HepG2 (cell line): ENCODE measurements around the gene GOSR1. TPM values are rescaled to one million over a fixed set of nuclear protein-coding genes. Genes with fewer than 3 reads are reported as not detected.

Experiments used
- CBX5 ChIP-seq: sonication (generic); formaldehyde crosslinking; IDR thresholded peaks from 2 replicates; pipeline ENCODE4 v1.4.0; 2020; ENCODE audit warnings: missing genetic modification reagents, borderline replicate concordance
- GATAD2A ChIP-seq: IDR thresholded peaks from 2 replicates; pipeline ENCODE4 v1.6.1; 2016
- JARID2 ChIP-seq: sonication (generic); formaldehyde crosslinking; IDR thresholded peaks from 2 replicates; pipeline ENCODE4 v1.8.1; 2023; ENCODE audit warnings: missing genetic modification reagents, inconsistent platforms; ENCODE audit not compliant: insufficient replicate concordance
- JUN ChIP-seq: sonication (generic); formaldehyde crosslinking; IDR thresholded peaks from 2 replicates; pipeline ENCODE4 v1.4.0; 2020; ENCODE audit warnings: mild to moderate bottlenecking, missing genetic modification reagents
- MED8 ChIP-seq: sonication (generic); formaldehyde crosslinking; IDR thresholded peaks from 2 replicates; pipeline ENCODE4 v1.8.1; 2023; ENCODE audit warnings: mild to moderate bottlenecking, missing genetic modification reagents; ENCODE audit not compliant: insufficient replicate concordance
- NFYC ChIP-seq: IDR thresholded peaks from 2 replicates; pipeline ENCODE4 v1.6.1; 2016; ENCODE audit warnings: missing genetic modification reagents, missing compliant biosample characterization
- PAX8 ChIP-seq: sonication (generic); formaldehyde crosslinking; IDR thresholded peaks from 2 replicates; pipeline ENCODE4 v1.8.0; 2022; ENCODE audit warnings: mild to moderate bottlenecking, missing genetic modification reagents, borderline replicate concordance
- RBM39 ChIP-seq: fragments of 200-400 bp; formaldehyde crosslinking; IDR thresholded peaks from one replicate; pipeline ENCODE4 v1.6.1; 2018; ENCODE audit warnings: antibody characterized with exemption, mild to moderate bottlenecking, low read depth, low read length; ENCODE audit not compliant: poor library complexity, severe bottlenecking
- ZBTB42 ChIP-seq: sonication (generic); formaldehyde crosslinking; IDR thresholded peaks from 2 replicates; pipeline ENCODE4 v1.5.0; 2020; ENCODE audit warnings: mild to moderate bottlenecking, missing genetic modification reagents
- ZFP41 ChIP-seq: sonication (generic); formaldehyde crosslinking; IDR thresholded peaks from 2 replicates; pipeline ENCODE4 v1.4.0; 2020; ENCODE audit warnings: mild to moderate bottlenecking, missing genetic modification reagents, borderline replicate concordance
- ZNF3 ChIP-seq: IDR thresholded peaks from 2 replicates; pipeline ENCODE4 v1.7.0; 2017; ENCODE audit warnings: inconsistent platforms
- ZNF33A ChIP-seq: sonication (generic); formaldehyde crosslinking; IDR thresholded peaks from 2 replicates; pipeline ENCODE4 v1.5.1; 2020; ENCODE audit warnings: missing genetic modification reagents, mild to moderate bottlenecking, moderate library complexity, borderline replicate concordance
- ZNF33B ChIP-seq: sonication (generic); formaldehyde crosslinking; IDR thresholded peaks from 2 replicates; pipeline ENCODE4 v1.5.1; 2020; ENCODE audit warnings: mild to moderate bottlenecking, missing genetic modification reagents
- ZNF546 ChIP-seq: sonication (generic); formaldehyde crosslinking; conservative IDR thresholded peaks from 2 replicates; pipeline ENCODE4 v1.8.1; 2023; ENCODE audit warnings: mild to moderate bottlenecking, missing genetic modification reagents
- ZNF619 ChIP-seq: sonication (generic); formaldehyde crosslinking; IDR thresholded peaks from 2 replicates; pipeline ENCODE4 v1.4.0; 2020; ENCODE audit warnings: mild to moderate bottlenecking, missing genetic modification reagents
- ZNF790 ChIP-seq: sonication (generic); formaldehyde crosslinking; IDR thresholded peaks from 2 replicates; pipeline ENCODE4 v1.8.0; 2022; ENCODE audit warnings: missing genetic modification reagents, mild to moderate bottlenecking, borderline replicate concordance
- polyA plus RNA-seq, 8 experiments: library from polyadenylated mRNA; depleted of rRNA in 3 of 8; stranded (reverse) in 7 of 8; unstranded in 1 of 8; fragments of >200 nt; fragmentation: Illumina TruSeq in 4 of 8; extraction: Trizol in 4 of 8; gene quantifications; 2 replicates each; pipeline versions ENCODE4 v1.2.1 to v1.2.3, GENCODE V29; 2011 to 2016; ENCODE audit warnings: low read depth in 4 of 8, missing spikeins in 1 of 8, mixed read lengths in 1 of 8; ENCODE audit not compliant: insufficient read depth in 1 of 8
- total RNA-seq, 5 experiments: library from RNA; depleted of rRNA; stranded (reverse); fragments of >200 nt; fragmentation: Illumina TruSeq; extraction: Trizol; gene quantifications; 2 replicates each; pipeline ENCODE4 v1.2.3, GENCODE V29; 2016; ENCODE audit warnings: low read depth in 1 of 5
- TF ChIP-seq, protein P1 (sequence below): sonication (generic); formaldehyde crosslinking; IDR thresholded peaks from one replicate; pipeline ENCODE4 v1.5.1; 2020; ENCODE audit warnings: mild to moderate bottlenecking, missing genetic modification reagents; ENCODE audit errors: not compliant biosample characterization
- TF ChIP-seq, protein P2 (sequence below): sonication (generic); formaldehyde crosslinking; IDR thresholded peaks from 2 replicates; pipeline ENCODE4 v1.4.0; 2020; ENCODE audit warnings: mild to moderate bottlenecking, missing genetic modification reagents
- TF ChIP-seq, protein P3 (sequence below): sonication (generic); formaldehyde crosslinking; conservative IDR thresholded peaks from 2 replicates; pipeline ENCODE4 v1.4.0; 2020; ENCODE audit warnings: missing genetic modification reagents

GOSR1 gene
- total and polyA plus RNA-seq, 2 of the 13 experiments (the other 11 are each of a cell fraction or from before 2014, with no cell fraction given) = 15.8 to 37.0 TPM

DNA sequence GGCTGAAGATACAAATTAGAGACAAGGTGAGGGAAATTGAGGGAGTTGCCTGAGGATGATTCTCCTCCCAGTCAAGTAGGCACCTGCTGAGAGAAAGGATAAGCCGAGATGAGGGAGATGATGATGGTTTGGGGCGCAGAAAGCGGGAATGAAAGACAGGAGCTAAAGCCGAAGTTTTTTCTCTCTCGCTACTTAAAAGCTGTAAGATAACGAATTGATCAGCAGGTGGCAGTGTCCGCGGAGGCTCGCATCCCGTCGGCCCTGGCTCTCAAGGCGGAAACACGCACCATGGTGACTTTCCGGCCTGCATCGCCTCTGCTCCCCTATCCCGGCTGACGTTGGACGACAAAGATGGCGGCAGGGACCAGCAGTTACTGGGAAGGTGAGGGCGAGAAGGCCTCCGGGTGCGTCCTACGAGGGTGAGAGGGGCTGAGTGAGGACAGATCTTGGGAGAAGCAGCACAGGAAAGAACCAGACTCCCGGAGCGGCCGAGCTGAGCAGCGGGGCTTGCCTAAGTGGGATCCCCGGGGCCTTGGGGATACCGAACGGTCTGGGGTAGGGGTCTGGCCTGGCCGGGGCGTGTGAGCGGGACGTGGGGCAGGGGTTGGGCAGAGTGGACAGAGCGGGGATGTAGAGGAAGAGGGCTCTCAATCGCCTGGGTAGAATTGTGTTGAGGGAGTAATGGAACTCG is at the start of gene GOSR1 (continued):
- TF ChIP-seq, protein P1, sequence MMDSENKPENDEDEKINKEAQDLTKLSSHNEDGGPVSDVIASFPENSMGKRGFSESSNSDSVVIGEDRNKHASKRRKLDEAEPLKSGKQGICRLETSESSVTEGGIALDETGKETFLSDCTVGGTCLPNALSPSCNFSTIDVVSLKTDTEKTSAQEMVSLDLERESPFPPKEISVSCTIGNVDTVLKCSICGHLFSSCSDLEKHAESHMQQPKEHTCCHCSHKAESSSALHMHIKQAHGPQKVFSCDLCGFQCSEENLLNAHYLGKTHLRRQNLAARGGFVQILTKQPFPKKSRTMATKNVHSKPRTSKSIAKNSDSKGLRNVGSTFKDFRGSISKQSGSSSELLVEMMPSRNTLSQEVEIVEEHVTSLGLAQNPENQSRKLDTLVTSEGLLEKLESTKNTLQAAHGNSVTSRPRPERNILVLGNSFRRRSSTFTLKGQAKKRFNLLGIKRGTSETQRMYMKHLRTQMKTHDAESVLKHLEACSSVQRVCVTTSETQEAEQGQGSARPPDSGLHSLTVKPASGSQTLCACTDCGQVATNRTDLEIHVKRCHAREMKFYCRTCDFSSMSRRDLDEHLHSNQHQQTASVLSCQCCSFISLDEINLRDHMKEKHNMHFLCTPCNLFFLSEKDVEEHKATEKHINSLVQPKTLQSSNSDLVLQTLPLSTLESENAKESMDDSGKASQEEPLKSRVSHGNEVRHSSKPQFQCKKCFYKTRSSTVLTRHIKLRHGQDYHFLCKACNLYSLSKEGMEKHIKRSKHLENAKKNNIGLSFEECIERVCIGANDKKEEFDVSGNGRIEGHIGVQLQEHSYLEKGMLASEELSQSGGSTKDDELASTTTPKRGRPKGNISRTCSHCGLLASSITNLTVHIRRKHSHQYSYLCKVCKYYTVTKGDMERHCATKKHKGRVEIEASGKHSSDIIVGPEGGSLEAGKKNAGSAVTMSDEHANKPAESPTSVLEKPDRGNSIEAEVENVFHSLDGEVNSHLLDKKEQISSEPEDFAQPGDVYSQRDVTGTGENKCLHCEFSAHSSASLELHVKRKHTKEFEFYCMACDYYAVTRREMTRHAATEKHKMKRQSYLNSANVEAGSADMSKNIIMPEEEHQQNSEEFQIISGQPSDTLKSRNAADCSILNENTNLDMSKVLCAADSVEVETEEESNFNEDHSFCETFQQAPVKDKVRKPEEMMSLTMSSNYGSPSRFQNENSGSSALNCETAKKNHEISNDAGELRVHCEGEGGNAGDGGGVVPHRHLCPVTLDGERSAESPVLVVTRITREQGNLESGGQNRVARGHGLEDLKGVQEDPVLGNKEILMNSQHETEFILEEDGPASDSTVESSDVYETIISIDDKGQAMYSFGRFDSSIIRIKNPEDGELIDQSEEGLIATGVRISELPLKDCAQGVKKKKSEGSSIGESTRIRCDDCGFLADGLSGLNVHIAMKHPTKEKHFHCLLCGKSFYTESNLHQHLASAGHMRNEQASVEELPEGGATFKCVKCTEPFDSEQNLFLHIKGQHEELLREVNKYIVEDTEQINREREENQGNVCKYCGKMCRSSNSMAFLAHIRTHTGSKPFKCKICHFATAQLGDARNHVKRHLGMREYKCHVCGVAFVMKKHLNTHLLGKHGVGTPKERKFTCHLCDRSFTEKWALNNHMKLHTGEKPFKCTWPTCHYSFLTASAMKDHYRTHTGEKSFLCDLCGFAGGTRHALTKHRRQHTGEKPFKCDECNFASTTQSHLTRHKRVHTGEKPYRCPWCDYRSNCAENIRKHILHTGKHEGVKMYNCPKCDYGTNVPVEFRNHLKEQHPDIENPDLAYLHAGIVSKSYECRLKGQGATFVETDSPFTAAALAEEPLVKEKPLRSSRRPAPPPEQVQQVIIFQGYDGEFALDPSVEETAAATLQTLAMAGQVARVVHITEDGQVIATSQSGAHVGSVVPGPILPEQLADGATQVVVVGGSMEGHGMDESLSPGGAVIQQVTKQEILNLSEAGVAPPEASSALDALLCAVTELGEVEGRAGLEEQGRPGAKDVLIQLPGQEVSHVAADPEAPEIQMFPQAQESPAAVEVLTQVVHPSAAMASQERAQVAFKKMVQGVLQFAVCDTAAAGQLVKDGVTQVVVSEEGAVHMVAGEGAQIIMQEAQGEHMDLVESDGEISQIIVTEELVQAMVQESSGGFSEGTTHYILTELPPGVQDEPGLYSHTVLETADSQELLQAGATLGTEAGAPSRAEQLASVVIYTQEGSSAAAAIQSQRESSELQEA (CRISPR knock-in tag) = peak; percentile 82
- TF ChIP-seq ZBTB42 = no peak
- TF ChIP-seq ZFP41 (CRISPR knock-in tag) = peak; percentile 55; the same call in 1 of the 2 replicates
- no peak for TF ChIP-seq PAX8 (CRISPR knock-in tag)
- peak; percentile 93; the same call in 1 of the 2 replicates for TF ChIP-seq ZNF33A (CRISPR knock-in tag)
- 0 out of 2 replicates have a peak, but pooled peaks have one; percentile 38 for TF ChIP-seq ZNF790 (CRISPR knock-in tag)
- no peak for TF ChIP-seq ZNF3 (CRISPR knock-in tag)
- no peak for TF ChIP-seq ZNF33B (CRISPR knock-in tag)
- TF ChIP-seq JUN (CRISPR knock-in tag) = peak; percentile 30; the same call in 1 of the 2 replicates
- TF ChIP-seq ZNF619 (CRISPR knock-in tag) = peak; percentile 62; the same call in 1 of the 2 replicates
- TF ChIP-seq GATAD2A (CRISPR knock-in tag) = peak; percentile 73
- peak; percentile 81; the same call in 1 of the 2 replicates for TF ChIP-seq CBX5 (CRISPR knock-in tag)
- no peak for TF ChIP-seq MED8 (CRISPR knock-in tag)
- TF ChIP-seq RBM39 = peak; percentile 81
- TF ChIP-seq JARID2 (CRISPR knock-in tag) = peak; percentile 68
- TF ChIP-seq, protein P2, sequence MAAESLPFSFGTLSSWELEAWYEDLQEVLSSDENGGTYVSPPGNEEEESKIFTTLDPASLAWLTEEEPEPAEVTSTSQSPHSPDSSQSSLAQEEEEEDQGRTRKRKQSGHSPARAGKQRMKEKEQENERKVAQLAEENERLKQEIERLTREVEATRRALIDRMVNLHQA (CRISPR knock-in tag) = no peak
- TF ChIP-seq NFYC (CRISPR knock-in tag) = peak; percentile 51; the same call in 1 of the 2 replicates
- TF ChIP-seq, protein P3, sequence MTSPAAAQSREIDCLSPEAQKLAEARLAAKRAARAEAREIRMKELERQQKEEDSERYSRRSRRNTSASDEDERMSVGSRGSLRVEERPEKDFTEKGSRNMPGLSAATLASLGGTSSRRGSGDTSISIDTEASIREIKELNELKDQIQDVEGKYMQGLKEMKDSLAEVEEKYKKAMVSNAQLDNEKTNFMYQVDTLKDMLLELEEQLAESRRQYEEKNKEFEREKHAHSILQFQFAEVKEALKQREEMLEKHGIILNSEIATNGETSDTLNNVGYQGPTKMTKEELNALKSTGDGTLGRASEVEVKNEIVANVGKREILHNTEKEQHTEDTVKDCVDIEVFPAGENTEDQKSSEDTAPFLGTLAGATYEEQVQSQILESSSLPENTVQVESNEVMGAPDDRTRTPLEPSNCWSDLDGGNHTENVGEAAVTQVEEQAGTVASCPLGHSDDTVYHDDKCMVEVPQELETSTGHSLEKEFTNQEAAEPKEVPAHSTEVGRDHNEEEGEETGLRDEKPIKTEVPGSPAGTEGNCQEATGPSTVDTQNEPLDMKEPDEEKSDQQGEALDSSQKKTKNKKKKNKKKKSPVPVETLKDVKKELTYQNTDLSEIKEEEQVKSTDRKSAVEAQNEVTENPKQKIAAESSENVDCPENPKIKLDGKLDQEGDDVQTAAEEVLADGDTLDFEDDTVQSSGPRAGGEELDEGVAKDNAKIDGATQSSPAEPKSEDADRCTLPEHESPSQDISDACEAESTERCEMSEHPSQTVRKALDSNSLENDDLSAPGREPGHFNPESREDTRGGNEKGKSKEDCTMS (CRISPR knock-in tag) = no peak
- 0 out of 2 replicates have a peak, but pooled peaks have one; percentile 46 for TF ChIP-seq ZNF546 (CRISPR knock-in tag)
